Hindlimb muscle (tissue), 1 donor: ENCODE measurements around the gene DMAC2L. TPM values are rescaled to one million over a fixed set of nuclear protein-coding genes. Genes with fewer than 3 reads are reported as not detected.
"Not testable (repeated sequence)": the region's sequence is repeated elsewhere in the genome, so short reads cannot be mapped to it uniquely, and the experiment has no call there.

Experiments
- DNase-seq: peaks from one replicate; pipeline ENCODE4 v3.0.0-alpha.2; 2013
- polyA plus RNA-seq: library from polyadenylated mRNA; unstranded; fragments of 120-200 nt; gene quantifications from one replicate; pipeline ENCODE4 v1.2.1, GENCODE V29; 2013; ENCODE audit not compliant: insufficient read length

DMAC2L gene, protein sequence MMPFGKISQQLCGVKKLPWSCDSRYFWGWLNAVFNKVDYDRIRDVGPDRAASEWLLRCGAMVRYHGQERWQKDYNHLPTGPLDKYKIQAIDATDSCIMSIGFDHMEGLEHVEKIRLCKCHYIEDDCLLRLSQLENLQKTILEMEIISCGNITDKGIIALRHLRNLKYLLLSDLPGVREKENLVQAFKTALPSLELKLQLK
- polyA plus RNA-seq = 18.5 TPM

DNA sequence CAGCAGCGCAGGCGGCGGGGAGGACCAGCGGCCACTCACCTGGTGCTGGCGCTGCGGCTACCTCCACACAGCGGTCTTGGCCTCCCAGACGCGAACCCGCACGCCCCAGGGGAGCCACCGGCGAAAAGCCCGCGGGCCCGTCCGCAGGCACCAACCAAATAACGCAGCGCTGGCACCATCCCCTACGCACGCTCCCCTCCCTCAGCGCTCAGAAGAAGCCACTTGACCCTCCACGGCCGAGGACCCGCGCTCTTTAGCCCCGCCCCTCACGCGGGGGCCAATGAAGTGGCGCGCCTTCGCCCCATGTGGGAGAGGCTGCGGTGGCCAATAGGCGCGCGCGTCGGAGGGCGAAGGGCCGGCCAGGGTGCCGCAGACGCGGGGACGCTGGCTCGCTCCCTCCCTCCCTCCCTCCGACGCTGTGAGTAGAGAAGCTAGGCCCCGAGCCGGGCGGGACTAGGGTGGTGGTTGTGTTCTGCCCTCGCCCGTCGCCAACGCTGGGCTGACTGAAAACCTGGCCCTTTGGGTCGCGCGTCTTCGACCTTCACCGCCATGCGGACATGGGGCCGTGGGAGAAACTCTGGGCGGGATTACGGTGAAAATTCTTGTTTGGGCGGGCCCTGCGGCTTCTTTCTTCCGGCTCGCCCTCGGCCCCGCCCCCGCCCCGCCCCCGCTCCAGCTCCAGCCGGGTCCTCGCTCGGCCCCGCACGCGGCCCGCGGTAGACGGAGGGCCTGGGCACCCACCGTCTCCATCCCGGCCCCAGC, at the start of gene DMAC2L, which contains the start of gene L2HGDH:
Gene DMAC2L (plus strand): TSS at position 353 of the 762 bp plus-strand sequence. CDS start 9,164 bp downstream, outside the sequence.
Gene L2HGDH (minus strand): TSS at position 258 of the 762 bp plus-strand sequence. CDS start 79 bp downstream, at position 179.
- DNase-seq = peak; percentile 95

DNA sequence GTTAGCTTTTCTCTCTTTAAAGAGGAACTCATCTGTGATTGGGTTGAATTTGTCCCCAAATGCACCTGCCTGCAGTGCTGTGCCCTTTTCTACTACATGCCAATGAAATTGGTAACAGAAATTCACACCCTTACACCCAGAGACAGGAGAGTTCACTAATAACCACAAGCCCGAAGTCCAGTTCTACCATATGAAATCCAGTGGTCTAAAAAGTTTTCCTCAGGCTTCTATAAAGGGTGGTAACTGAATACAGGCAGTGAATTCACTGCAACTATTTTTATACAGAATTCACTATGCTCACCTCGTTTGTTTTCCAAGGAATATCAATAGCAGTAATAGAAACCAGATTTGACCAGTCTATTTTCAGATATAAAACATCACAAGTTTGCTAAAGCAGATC, 49.3 kb upstream of the DMAC2L start:
- no peak for DNase-seq

DNA sequence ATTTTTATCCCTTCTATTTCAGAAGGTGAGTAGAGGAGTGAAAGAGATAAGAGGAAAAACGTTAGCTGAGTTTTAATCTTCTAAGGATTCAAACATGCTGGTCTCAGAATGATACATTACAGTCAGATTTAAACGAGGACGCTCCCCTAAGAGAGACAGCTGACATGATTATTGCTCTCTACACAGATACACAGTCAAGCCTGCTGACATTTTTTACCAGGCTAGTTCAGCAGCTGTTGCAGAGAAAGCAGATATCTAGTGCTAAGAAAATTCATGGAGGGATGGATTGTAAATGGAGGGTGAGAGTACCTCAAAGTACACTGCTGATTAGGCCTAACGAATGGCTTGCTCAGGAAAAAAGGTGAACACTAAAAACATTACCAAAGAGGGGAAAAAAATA, 48.8 kb upstream of the DMAC2L start:
- DNase-seq = no peak

DNA sequence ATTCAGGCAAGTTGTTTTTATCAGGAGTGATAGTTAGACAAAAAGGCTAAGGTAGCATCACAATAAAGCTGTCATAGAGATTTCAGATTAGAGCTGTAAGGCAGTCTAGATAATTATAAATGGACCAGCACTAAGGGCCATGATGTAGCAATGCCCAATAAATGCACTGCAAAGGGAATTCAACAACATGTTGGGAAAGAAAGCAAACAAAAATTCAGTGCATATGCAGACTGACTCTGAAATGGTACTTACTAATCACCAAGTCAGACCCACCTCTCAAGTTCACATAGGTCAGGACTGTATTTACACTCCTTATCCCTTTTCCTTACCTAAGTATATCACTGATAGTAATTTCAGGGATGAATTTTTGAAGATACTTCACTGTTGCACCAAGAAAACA, 47.1 kb upstream of the DMAC2L start:
- DNase-seq = no peak

DNA sequence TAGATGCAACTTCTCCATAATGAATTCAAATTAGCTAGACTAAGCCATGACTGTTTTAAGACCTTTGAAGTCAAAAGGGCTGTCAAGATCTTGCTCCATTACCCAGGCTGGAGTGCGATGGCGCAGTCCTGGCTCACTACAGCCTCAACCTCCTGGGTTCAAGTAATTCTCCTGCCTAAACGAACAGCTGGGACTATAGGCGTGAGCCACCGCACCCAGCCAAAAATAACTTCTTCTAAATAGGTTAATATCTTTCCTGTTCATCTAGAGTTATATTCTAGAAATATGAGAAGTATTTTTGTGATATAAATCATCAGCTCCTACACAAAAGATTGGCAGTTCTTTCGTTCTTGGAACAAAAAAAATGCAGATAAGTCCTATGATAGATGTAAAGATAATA, 41.2 kb upstream of the DMAC2L start:
- no peak for DNase-seq

DNA sequence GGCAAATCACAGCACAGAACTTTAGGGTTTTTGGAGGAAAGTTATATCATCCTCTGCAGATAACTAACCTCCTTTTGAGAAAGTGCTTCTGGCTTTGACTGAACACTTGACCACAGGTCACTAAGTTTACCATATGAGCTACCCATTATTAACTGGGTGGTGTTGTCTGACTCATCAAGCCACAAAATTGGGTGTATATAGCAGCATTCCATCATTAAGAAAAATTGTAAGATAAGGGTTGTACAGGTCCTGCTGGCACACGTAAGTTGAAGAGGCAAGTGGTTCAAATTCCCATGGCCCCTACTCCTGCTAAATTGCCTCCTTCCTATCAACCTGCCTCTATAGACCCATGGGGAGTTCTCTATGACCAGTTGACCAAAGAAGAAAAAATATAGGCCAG, 39.6 kb upstream of the DMAC2L start:
- no peak for DNase-seq

DNA sequence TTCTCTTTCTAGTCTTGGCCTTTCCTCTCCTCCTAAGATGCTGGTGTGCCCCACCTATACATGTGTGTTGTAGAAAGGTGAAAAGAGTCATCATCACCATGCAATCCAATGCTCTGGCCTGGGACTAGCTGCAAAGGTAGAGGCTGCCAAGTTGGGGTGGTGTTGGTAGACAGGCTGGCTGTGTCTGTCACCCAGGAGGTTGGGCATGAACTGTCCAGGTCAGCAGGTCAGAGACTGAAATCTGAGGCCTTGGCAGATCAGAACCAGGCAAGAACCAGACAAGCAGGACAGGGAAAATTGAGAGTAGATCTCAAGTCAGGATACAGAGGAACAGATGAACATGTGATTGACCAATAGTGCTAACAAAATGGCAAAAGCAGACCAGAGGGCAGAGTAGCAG, 26.3 kb upstream of the DMAC2L start:
- DNase-seq = no peak

DNA sequence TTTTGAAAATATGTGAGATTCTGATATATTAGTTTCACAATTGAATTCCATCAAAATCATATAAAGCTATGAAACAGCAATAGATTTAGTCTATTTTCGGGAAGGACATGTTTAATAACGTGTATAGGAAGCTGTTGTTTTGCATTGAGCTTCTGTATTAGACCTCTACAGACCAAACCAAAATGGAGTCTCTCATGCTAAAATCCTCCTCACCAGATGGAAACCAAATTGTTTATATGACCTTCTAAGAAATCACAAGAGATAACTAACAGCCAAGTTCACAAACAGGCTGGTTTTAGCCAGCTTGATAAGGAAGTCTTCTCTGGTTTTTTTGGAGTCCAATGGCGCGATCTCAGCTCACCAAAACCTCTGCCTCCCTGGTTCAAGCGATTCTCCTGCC, 24.0 kb upstream of the DMAC2L start:
- DNase-seq = no peak

DNA sequence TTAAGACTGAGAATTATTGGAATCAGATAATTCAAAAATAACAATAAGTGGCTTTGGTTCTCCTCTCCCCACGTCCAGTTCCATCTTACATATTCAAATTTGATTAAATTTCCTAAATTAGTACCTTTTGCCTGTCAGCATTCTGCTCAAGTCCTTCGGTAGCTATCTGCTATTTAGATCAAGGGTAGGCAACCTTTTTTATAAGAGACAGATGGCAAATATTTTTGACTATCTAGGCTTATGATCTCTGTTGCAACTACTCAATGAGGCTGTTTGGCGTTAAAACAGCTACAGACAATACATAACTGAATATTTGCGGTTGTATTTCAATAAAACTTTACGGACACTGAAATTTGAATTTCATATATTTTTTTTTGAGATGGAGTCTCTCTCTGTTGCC, 21.8 kb upstream of the DMAC2L start:
- DNase-seq = no peak

DNA sequence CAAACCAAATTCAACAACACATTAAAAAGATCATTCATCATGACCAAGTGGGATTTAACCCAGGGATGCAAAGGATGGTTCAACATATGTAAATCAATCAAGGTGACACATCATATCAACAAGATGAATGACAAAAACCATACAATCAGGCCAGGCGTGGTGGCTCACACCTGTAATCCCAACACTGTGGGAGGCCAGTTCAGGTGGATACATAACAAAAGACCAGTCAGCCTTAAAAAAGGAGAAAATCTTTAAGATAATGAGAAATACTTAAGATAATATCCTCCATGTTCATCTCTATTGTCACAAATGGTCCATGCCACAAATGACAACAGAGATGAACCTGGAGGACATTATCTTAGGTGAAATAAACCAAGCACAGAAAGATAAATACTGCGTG, 12.5 kb upstream of the DMAC2L start:
- no peak for DNase-seq

DNA sequence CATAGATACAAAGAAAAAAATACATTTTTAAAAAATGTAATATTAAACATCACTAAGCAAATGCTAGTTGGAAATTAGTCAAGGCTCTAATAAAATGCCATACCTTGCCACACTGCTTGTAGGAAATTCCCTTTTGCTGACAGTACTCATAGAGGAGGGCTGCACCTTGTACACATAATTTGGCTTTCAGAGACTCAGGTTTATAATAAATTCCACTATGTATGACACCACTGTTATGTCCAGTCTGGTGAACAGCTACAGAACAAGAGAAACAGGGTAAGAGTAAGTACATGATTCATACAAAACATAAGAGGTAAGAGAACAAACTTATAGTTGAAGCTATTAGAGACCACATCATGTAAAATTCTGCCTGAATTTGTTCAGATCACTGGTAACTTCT, 10.2 kb upstream of the DMAC2L start:
- DNase-seq = no peak

DNA sequence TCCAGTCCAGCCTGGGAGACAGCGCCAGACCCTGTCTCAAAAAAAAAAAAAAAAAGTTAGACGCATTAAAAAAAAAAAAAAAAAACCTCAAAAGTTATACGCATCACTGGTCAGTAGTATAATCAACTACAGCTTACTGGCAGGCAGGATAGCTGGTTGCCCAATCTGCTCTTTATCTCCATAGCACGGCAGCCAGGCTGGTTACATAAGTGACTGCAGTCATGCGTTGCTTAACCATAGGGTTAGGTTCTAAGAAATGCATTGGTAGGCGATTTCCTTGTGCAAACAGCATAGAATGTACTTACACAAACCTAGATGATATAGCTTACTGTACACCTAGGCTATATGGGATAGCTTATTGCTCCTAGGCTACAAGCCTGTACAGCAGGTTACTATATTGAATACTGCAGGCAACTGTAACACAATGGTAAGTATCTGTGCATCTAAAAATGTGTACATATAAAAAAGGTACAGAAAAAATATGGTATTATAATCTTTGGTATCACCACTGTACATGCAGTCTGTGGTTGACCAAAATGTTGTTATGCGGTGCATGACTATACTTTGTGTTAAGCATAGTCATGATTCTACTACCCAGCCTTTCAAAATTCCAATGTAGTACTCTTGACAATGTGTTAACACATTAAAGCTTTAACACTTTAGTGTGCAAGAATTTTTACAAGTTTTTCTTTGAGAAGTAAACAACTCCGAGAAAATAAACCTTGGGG, 8.2 kb upstream of the DMAC2L start:
- DNase-seq = no peak

DNA sequence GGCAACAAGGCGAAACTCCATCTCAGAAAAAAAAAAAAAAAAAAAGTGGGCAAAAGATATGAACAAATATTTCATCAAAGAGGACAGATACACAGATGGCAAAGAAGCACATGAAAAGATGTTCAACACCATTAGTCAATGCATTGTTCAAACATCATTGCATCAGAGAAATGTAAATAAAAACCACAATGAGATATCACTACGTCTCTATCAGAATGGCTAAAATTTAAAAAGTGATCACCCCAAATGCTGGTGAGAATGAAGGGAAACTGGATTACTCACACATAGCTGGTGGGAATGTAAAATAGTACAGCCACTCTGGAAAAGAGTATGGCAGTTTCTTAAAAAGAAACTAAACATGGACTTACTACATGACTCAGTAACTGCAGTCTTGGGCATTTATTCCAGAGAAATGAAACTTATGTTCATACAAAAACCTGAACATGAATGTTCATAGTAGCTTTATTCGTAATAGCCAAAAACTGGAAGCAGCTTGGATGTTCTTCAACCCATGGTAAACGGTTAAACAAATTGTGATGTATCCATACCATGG, 3.7 kb upstream of the DMAC2L start:
- DNase-seq = no peak

DNA sequence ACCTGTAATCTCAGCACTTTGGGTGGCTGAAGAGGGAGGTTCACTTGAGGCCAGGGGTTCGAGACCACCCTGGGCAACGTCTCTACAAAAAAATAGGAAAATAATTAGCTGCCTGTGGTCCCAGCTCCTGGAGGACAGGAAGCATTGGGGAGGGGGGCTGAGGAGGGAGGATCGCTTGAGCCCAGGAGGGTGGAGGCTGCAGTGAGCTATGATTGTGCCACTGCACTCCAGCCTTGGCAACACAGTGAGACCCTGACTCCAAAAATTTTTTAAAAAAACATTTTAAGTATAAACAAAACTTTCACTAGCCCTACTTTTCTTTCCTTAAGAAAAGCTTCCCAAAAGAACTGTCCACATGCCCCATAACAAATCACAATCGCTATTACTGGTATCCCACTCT, 1.7 kb upstream of the DMAC2L start:
- no peak for DNase-seq

DNA sequence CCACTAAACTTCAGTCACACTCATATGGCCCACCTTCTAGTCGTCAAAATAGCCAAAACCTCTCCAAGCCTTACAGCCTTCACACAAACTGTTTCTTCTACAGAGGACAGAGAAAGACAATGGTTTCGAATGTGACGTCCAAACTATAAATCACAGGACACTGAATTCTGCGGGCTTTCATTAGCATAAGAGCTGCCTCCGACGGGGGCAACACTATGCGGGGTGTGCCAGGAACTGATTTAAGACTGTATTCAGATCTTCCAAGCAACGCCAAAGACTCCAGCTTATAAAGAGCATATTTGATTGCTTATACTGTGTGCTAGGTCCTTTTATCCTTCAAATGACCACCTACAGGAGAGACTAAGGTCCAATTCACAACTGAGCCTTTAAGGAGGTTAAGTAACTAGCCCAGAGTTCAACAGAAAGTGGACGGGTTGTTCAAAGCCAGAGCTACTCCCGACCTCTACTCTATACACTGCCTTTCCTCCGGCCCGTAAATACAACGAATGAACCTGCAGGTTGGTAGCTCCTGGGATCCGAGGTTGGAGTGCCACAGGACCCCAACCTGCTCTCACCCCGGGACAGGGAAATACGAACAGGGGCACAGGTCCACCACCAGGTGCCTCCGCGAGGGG, 670 bp upstream of the DMAC2L start:
- DNase-seq = no peak

DNA sequence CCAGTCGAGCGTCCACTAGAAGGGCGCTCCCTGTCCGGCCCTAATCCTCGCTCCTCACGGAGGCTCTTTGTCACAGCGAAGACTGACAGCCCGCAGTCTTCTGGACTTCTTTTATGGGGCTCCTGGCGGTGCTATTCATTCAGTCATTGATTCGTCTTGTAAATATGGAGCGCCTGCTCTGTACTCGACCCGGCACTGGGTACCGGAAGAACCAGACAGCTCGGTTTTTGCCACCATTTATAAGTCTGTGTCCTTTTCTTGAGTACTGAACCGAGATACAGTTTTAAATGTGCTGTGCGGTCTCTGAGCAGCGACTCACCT, 570 bp downstream of the DMAC2L start:
- DNase-seq = no peak

DNA sequence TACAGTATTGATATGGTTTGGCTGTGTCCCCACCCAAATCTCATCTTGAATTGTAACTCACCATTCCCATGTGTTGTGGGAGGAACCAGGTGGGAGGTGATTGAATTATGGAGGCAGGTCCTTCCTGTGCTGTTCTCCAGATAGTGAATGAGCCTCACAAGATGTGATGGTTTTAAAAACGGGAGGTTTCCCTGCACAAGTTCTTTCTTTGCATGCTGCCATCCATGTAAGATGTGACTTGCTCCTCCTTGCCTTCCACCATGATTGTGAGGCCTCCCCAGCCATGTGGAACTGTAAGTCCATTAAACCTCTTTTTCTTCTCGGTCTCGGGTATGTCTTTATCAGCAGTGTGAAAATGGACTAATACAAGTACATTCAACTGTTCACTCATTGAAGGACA, 2.0 kb downstream of the DMAC2L start:
- DNase-seq = not testable (repeated sequence)

DNA sequence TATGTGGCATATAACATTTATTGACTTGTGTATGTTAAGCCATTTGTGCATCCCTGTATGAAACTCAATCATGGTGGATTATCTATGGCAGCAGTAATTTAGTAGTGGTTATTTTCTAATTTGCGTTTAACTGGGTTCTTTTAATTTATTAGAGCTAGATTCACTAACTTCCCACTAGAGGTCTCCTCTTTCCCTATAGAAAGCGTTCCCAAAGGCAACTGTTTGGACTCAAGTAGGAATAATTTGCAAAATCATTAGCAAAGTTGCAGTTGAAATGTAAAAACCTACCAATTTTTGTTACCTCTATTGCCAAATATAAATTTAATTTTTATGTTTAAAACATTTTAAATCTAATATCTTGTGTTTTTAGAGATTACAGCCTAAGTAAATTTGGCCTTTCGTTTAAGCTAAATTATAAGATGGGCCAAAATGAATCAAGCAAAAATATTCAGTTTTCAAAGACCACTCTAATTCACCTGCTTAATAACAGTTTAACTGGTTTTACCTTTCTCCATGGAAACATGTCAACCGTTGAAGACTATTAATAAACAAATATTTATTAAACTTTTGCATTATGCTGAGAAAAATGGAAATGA, 6.0 kb downstream of the DMAC2L start:
- DNase-seq = peak; percentile 34

DNA sequence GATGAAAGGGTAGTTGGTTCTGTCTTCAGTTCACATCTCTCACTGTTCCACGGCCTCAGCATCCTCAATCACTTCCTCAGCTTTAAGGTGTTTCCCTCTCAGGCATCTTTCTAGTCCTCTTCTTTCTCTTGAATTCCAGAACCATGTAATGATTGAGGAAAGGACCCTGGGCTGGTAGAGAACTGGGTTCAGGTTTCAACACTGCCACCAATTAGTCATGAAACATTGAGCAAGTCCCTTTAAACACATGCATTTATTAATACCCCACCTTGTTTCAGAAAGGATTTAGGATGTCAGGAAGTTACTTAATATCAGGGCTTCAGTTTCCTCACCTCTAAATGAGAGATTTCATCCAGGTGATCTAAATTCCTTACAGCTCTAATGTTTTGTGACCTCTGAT, 7.2 kb downstream of the DMAC2L start:
- no peak for DNase-seq

DNA sequence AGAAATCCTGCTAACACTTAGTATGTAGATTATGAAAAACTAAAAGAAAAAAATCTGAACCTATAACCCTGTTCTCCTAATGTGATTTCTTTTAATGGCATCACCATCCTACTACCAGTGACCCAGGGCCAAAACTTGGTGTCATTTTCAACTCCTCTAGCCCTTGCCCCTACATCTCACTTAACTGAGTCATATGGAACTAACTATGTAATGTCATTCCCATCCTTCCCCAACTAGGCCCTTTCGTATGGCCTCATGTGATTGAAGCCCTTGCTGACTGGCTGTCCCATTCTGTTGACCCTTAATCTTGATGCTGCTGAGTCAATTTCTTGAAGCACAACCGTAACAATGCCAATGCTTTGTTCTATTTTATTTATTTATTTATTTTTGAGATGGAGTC, 7.6 kb downstream of the DMAC2L start:
- DNase-seq = no peak

DNA sequence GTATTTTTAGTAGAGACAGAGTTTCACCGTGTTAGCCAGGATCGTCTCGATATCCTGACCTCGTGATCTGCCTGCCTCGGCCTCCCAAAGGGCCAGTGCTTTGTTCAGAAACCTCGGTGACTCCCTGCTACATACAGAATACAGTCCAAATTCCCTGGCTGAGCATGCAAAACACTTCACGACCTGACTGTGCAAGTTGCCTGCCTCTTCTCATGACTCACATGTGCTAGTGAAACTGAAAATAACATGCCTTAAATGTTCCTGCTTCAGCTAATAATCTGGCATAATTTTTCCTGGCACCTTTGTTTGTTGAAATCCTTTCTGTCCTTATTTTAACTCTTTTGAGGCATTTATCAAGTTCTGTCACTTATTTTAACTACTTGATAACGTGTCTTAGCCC, 8.2 kb downstream of the DMAC2L start:
- no peak for DNase-seq

DNA sequence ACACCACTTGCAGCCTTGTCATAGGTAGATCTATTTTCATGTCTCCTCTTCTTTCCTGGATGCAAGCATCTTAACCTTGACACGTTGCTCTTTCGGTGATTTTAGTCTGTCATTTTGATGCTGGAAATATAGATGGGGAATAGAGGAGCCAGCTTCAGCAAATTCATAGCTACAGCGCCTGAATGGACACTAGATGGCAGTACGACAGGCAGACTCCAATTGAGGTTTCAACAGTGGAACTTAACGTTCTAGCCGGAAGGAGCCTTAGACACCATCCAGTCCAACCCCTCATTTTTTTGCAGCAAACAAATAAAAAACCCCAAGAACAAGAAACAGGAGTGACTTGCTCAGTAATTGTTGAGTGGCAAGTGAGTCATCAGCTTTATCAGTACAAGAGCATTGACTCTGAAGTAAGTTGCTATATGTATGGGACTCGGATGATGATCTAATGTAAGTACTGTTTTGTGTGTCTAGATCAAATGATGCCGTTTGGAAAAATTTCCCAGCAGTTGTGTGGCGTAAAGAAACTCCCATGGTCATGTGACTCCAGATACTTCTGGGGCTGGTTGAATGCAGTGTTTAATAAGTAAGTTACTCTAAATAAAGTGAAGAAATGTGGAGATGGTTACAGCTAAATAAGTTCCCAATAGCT, 9.0 kb downstream of the DMAC2L start:
- DNase-seq = peak; percentile 84
